Kidney (tissue), 14 donors: Measurements from ENCODE around the gene OSM. TPM values are rescaled to one million over a fixed set of nuclear protein-coding genes. Genes with fewer than 3 reads are reported as not detected.

Experiments
- DNase-seq, 5 donors: peaks; one replicate each; pipeline ENCODE4 v3.0.0-alpha.2; 2013 to 2020
- FAIRE-seq: peaks from 2 replicates; lab custom pipeline; 2012; peaks lifted over from hg19 to GRCh38; lab: Jason Lieb, UNC
- H3K27ac ChIP-seq, 2 donors: one replicate each; pipeline ENCODE4 v1.7.0; 2013; ENCODE audit warnings: low read depth in 2 of 2, low read length in 2 of 2, inconsistent platforms in 1 of 2
- H3K27me3 ChIP-seq: one replicate; pipeline ENCODE4 v1.7.1; 2013; ENCODE audit warnings: low read length, inconsistent platforms; ENCODE audit not compliant: control insufficient read depth, insufficient read depth
- H3K36me3 ChIP-seq, 3 donors: one replicate each; pipeline versions ENCODE4 v1.7.0 to v1.7.1; 2013; ENCODE audit warnings: low read length in 3 of 3, control low read depth in 1 of 3, inconsistent platforms in 1 of 3; ENCODE audit not compliant: insufficient read depth in 3 of 3, control insufficient read depth in 2 of 3
- H3K4me1 ChIP-seq, 3 donors: one replicate each; pipeline versions ENCODE4 v1.7.0 to v1.7.1; 2013; ENCODE audit warnings: low read length in 3 of 3, inconsistent platforms in 1 of 3, low read depth in 1 of 3; ENCODE audit not compliant: control insufficient read depth in 2 of 3, insufficient read depth in 2 of 3
- H3K4me3 ChIP-seq, 3 donors: one replicate each; pipeline versions ENCODE4 v1.7.0 to v1.8.1; 2013; ENCODE audit warnings: low read length in 3 of 3, control low read depth in 1 of 3, inconsistent platforms in 1 of 3
- H3K9ac ChIP-seq, 3 donors: one replicate each; pipeline versions ENCODE4 v1.7.0 to v1.7.1; 2013; ENCODE audit warnings: low read length in 3 of 3, control low read depth in 1 of 3, inconsistent platforms in 1 of 3
- H3K9me3 ChIP-seq, 3 donors: one replicate each; pipeline versions ENCODE4 v1.7.0 to v1.7.1; 2013; ENCODE audit warnings: low read length in 3 of 3, control low read depth in 1 of 3, inconsistent platforms in 1 of 3; ENCODE audit not compliant: control insufficient read depth in 2 of 3, insufficient read depth in 1 of 3
- CTCF ChIP-seq: IDR thresholded peaks from 3 replicates; pipeline ENCODE4 v1.5.1; 2012; ENCODE audit warnings: mild to moderate bottlenecking, moderate library complexity, borderline replicate concordance; ENCODE audit not compliant: insufficient read depth; ENCODE audit errors: extremely low read depth
- intact Hi-C: fragments of 100-400 bp; cut with DNase I; formaldehyde crosslinking; loops from one replicate; pipeline ENCODE4 v1.11.1; 2022
- polyA plus RNA-seq: library from polyadenylated mRNA; stranded (reverse); fragments of 350-450 nt; fragmentation: Illumina TruSeq; extraction: RNeasy Lipid Tissue Mini Kit (QIAGEN cat#74804); gene quantifications from one replicate; pipeline ENCODE4 v1.2.3, GENCODE V29; 2014; ENCODE audit warnings: low read depth, low replicate concordance; ENCODE audit not compliant: insufficient read depth
- total RNA-seq: library from RNA; stranded (reverse); fragmentation: NEBNext Ultra II Directional; extraction: Animal tissue kit (Norgen Biotek cat#: 25700); gene quantifications from one replicate; pipeline ENCODE4 v1.2.1, GENCODE V29; 2021
- donor health status: control.
- donor health status: control.
- donor health status: control.
- donor health status: control.
- donor health status: control.
- donor health status: DM: yes; HTN: yes; CAD: no.
- donor health status: Normal renal cell carcinoma (clear cell type).

The OSM gene
- total and polyA plus RNA-seq, 2 donors from 2014 or later: 0.56 to 1.2 TPM

DNA sequence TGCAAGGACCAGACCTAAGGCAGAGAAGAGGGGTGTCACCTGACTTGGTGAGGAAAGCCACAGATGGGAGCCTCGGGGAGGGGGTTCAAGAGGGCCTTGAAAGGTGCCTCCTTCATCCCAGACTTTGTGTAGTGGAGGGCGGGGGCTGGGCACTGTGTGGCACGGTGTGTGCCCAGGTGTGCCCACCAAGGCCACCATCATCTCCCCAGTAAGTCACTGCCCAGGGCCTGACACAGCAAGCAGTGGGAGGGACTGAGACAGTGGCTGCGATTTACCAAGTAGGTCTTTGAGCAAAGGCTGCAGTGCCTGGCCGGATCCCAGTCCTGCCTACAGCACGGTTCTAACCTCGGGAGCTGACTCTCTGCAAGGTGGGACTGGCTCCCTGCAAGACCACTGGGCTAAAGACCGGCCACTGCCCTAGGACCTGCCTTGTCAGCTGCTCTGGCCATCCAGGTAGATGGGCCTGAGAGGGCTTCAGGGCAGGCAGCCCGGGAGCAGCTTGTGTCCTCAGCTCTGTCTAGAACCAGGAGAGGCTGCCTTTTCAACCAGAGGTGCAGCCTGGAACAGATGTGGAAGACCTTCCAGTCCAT lies 1.4 kb downstream of the OSM start:
- Histone ChIP-seq H3K9me3 (no peaks in the 10 kb centered on the region), H3K4me1 (peaks cover 0 to 4% (median 0%) of the 10 kb centered on the region in 3 donors), H3K4me3 (no peak overlapping the region), H3K27ac (peak overlapping the region in 1 of 2 donors; percentile 70), H3K9ac (no peak overlapping the region), H3K36me3 (no peaks in the 10 kb centered on the region), H3K27me3 (no peaks in the 10 kb centered on the region)
- DNase-seq (peak in 1 of 5 donors; percentile 66), FAIRE-seq (no peak)
- intact Hi-C loops: loop anchor here (5.0 kb wide), 1 partner anchor 122 kb away; the partner anchor contains the start of gene RNF215
- no peak for TF ChIP-seq CTCF

- TF ChIP-seq CTCF: no peak
- DNase-seq: no peak
Measured at GRCh38 chr22:30263883-30264282, 2.8 kb downstream of the OSM start.

GRCh38 chr22:30262917-30263741 lies 3.5 kb downstream of the OSM start:
- no peaks in the 10 kb centered on the region for H3K27me3 ChIP-seq
- H3K4me1 ChIP-seq: peaks cover 0 to 4% (median 0%) of the 10 kb centered on the region in 3 donors
- no peak for FAIRE-seq
- no peak overlapping the region for H3K27ac ChIP-seq
- peak; percentile 81 to 89 (median 87) for DNase-seq
- H3K9ac ChIP-seq: peak overlapping the region in 1 of 3 donors; percentile 26
- peak; percentile 93 for TF ChIP-seq CTCF
- intact Hi-C loops: no loop called here
- H3K9me3 ChIP-seq: no peaks in the 10 kb centered on the region
- H3K36me3 ChIP-seq: no peaks in the 10 kb centered on the region
- peak overlapping the region in 2 of 3 donors; percentile 18 to 57 for H3K4me3 ChIP-seq

More at GRCh38 chr22:30263883-30264282, 2.8 kb downstream of the OSM start:
- Histone ChIP-seq H3K9me3 (no peaks in the 10 kb centered on the region), H3K4me3 (no peak overlapping the region), H3K4me1 (peaks cover 0 to 4% (median 0%) of the 10 kb centered on the region in 3 donors), H3K27ac (no peak overlapping the region), H3K27me3 (no peaks in the 10 kb centered on the region), H3K9ac (no peak overlapping the region), H3K36me3 (no peaks in the 10 kb centered on the region)
- FAIRE-seq: no peak
- intact Hi-C loops: no loop called here
